Measurements from ENCODE around the gene BARD1.
"Not testable (repeated sequence)": the region's sequence is repeated elsewhere in the genome, so short reads cannot be mapped to it uniquely, and the experiment has no call there.

The BARD1 gene

DNA sequence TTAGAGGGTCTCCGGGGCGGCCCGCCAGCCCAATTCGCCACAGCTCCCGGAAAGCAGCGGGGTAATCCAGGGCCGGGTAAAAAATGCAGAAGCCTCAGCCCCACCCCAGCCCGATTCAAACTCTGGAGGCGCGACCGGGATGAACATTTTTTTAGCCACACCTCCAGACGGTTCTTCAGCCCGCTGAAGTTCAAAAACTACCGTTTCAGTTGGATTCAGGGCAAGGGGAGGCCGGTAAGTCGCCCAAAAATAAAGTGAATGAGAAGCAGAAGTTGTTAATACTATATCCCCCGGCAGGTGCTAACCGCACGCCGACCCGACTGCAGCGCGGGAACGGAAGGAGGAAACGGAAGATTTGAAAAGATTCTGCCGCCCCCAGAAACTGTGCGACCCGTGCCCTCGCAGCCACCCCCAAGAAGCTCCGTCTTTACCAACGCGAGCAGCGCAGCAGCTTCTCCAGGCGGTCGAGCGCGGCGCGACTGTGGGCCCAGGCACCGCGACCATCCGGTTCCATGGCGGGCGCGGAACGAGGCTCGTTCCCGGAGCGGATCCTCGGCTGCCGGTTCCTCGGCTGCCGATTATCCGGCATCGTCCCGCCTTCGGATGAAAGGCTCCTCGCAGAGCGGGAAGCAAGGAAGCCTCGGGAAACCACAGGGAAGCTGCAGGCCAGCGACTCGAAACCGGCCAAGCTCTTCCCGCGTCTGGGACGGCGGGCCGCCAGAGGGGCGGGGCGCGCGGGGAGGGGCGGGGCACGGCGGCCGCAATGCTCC, at the start of gene BARD1:
Gene BARD1 (minus strand): TSS at position 703 of the 770 bp plus-strand sequence. CDS start 114 bp downstream, at position 589.
- in situ Hi-C loops (cut with MboI; ENCODE audit: low sequenced_read_pairs) = no loop called here

GRCh38 chr2:214856137-214856536, 46.7 kb upstream of the BARD1 start:
- in situ Hi-C loops (cut with MboI; ENCODE audit: low sequenced_read_pairs) = no loop called here

GRCh38 chr2:214853906-214854305, 44.4 kb upstream of the BARD1 start:
- in situ Hi-C loops (cut with MboI; ENCODE audit: low sequenced_read_pairs) = no loop called here

GRCh38 chr2:214843823-214844222, 34.3 kb upstream of the BARD1 start:
- in situ Hi-C loops (cut with MboI; ENCODE audit: low sequenced_read_pairs) = no loop called here

GRCh38 chr2:214839464-214839863, 30.0 kb upstream of the BARD1 start:
- in situ Hi-C loops (cut with MboI; ENCODE audit: low sequenced_read_pairs) = no loop called here

DNA sequence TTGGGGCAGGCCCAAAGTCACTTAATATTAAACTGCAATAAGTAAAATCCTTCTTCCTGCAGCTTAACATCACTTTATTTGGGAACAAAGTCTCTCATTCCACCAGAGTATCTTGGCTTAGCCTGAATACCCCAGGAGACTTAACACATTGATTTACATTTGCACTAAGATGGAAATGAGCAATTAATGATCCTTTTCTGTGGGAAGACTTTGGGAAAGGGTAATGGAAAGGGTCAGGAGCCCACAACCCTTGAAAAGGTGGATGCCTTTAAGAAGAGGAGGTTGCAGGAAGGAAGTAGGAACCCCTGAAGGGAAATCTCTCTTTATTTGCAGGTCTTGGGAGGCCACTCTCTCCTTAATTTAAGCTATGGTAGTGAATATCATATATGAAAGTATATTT, 28.0 kb upstream of the BARD1 start:
- in situ Hi-C loops (cut with MboI; ENCODE audit: low sequenced_read_pairs) = no loop called here

- in situ Hi-C loops (cut with MboI; ENCODE audit: low sequenced_read_pairs) = no loop called here
Observed at GRCh38 chr2:214836568-214836967, 27.1 kb upstream of the BARD1 start.

- in situ Hi-C loops (cut with MboI; ENCODE audit: low sequenced_read_pairs) = no loop called here
Observed at GRCh38 chr2:214830794-214831346, 21.4 kb upstream of the BARD1 start.

- in situ Hi-C loops (cut with MboI; ENCODE audit: low sequenced_read_pairs) = no loop called here
Observed at GRCh38 chr2:214816008-214816533, 6.6 kb upstream of the BARD1 start.

DNA sequence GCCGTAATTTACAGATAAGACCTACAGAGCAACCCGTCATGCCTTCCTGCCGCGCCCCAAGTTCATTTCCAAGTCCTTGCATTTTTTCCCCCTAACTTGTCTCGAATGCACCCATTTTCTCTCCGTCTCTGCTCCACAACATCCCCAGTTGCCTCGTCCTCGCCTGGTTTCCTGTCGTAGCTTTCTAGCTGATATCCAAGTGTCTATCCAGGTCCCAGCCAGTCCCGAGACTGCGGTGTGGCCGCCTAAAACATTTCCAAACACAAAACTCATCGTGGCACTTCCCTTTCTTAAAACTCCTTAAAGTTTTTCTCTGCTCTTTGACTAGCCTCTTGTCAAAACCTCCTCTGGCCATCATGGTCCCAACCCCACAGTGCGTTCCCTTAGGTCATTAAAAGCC, 1.2 kb upstream of the BARD1 start:
- in situ Hi-C loops (cut with MboI; ENCODE audit: low sequenced_read_pairs) = no loop called here

- in situ Hi-C loops (cut with MboI; ENCODE audit: low sequenced_read_pairs) = no loop called here
Observed at GRCh38 chr2:214809751-214810564, 475 bp upstream of the BARD1 start.

DNA sequence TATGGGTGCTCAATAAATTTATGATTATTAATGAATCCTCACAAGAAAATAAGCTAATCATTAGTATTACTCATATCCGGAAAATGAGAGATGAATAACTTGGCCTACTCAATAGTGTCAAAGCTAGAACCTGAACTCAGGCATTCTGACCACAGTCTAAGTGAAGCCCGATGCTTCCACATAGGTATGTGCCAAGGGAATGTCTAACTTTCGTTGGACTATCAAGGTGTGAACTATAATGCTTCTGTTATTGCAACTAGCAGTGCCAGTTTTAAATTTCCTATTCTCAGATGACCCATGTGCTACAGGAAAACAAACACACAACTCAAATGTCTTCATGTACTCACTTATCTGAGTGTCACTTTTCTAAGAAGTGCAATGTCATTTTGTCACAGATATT, 1.8 kb downstream of the BARD1 start:
- in situ Hi-C loops (cut with MboI; ENCODE audit: low sequenced_read_pairs) = no loop called here

GRCh38 chr2:214801768-214802397, 7.6 kb downstream of the BARD1 start:
- in situ Hi-C loops (cut with MboI; ENCODE audit: low sequenced_read_pairs) = no loop called here

GRCh38 chr2:214801068-214801467, 8.4 kb downstream of the BARD1 start:
- in situ Hi-C loops (cut with MboI; ENCODE audit: low sequenced_read_pairs) = no loop called here

DNA sequence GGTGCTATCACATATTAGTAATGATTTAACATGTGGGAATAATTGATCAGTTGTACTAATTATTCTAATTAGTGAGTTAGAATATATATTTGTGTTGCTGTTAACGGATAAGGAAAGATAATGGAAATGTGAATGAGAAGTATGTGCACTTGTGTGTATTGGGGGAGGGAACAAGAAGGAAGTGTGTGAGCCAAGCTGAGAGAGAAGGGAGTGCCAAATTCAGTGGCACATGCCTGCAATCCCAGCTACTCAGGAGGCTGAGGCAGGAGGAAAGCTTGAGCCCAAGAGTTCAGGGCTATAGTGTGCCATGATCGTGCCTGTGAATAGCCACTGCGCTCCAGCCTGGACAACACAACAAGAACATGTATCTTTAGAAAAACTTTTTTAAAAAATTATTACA, 9.3 kb downstream of the BARD1 start:
- in situ Hi-C loops (cut with MboI; ENCODE audit: low sequenced_read_pairs) = no loop called here

DNA sequence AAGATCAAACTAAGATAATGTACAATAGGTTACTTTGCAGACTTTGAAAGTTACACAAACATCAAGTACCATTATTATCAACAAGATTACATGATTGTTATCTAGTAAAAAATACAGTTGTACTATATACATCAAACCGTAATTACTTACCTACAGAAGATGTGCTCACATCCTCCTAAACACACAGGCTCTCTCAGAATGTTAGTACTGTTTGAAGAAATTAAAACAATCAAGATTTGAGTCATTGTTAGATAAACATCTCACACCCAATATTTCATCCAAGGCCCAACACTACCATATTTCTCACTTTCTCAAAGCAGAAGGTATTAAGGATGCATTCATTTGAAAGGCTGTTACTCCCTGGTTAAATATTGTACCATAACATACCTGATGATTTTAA, 12.6 kb downstream of the BARD1 start:
- in situ Hi-C loops (cut with MboI; ENCODE audit: low sequenced_read_pairs) = no loop called here

- in situ Hi-C loops (cut with MboI; ENCODE audit: low sequenced_read_pairs) = not testable (repeated sequence)
Observed at GRCh38 chr2:214783181-214783580, 26.3 kb downstream of the BARD1 start.

GRCh38 chr2:214782671-214783070, 26.8 kb downstream of the BARD1 start:
- in situ Hi-C loops (cut with MboI; ENCODE audit: low sequenced_read_pairs) = no loop called here

GRCh38 chr2:214781226-214781625, 28.3 kb downstream of the BARD1 start:
- in situ Hi-C loops (cut with MboI; ENCODE audit: low sequenced_read_pairs) = no loop called here

- in situ Hi-C loops (cut with MboI; ENCODE audit: low sequenced_read_pairs) = no loop called here
Observed at GRCh38 chr2:214775971-214776370, 33.5 kb downstream of the BARD1 start.

DNA sequence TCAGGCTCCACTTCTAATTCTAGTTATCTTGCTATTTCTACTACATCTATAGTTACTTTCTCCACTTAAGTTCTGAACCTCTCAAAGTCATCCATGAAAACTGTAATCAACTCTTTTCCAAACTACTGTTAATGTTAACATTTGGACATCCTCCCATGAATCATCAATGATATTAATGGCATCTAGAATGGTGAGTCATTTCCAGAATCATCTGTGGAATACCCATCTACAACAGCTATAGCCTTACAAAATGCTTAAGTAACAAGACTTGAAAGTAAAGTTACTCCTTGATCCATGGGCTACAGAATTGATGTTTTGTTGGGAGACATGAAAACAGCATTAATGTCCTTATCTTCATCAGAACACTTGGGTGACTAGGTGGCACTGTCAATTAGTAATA, 35.4 kb downstream of the BARD1 start:
- in situ Hi-C loops (cut with MboI; ENCODE audit: low sequenced_read_pairs) = no loop called here

Data from HL-60/S4 treated with retinoic acid at 250 ng/mL for 4 days and 3 days (cell line).